SJSA1 (cell line): Measurements from ENCODE around the gene PIPOX. TPM values are rescaled to one million over a fixed set of nuclear protein-coding genes. Genes with fewer than 3 reads are reported as not detected.

ENCODE experiments used
- DNase-seq, 2 experiments: peaks; one replicate each; pipeline ENCODE4 v3.0.0-alpha.2; 2015 to 2020; ENCODE audit warnings: low spot score in 2 of 2, low read depth in 1 of 2
- H3K27ac ChIP-seq: fragments of 250-450 bp; sonication (Bioruptor Pico); 2 replicates; pipeline ENCODE4 v1.5.1; 2020; ENCODE audit warnings: mild to moderate bottlenecking, moderate library complexity
- H3K27me3 ChIP-seq: fragments of 250-450 bp; sonication (Bioruptor Pico); replicated peaks from 2 replicates; pipeline ENCODE4 v1.5.1; 2020; ENCODE audit warnings: mild to moderate bottlenecking, moderate library complexity
- H3K36me3 ChIP-seq: fragments of 250-450 bp; sonication (Bioruptor Pico); 2 replicates; pipeline ENCODE4 v1.5.1; 2020; ENCODE audit warnings: mild to moderate bottlenecking
- H3K4me1 ChIP-seq: fragments of 250-450 bp; sonication (Bioruptor Pico); replicated peaks from 2 replicates; pipeline ENCODE4 v1.6.1; 2021; ENCODE audit warnings: mild to moderate bottlenecking
- H3K4me3 ChIP-seq: fragments of 250-450 bp; sonication (Bioruptor Pico); 2 replicates; pipeline ENCODE4 v1.5.1; 2020; ENCODE audit warnings: mild to moderate bottlenecking
- H3K9me3 ChIP-seq: fragments of 250-450 bp; sonication (Bioruptor Pico); replicated peaks from 2 replicates; pipeline ENCODE4 v1.5.1; 2020; ENCODE audit warnings: mild to moderate bottlenecking
- total RNA-seq: library from RNA; depleted of rRNA; stranded (reverse); fragments of >200 nt; shearing (Covaris generic); gene quantifications from 2 replicates; pipeline ENCODE4 v1.2.3, GENCODE V29; 2014; rRNA removed

The PIPOX gene
- total RNA-seq, 1 experiment from 2014 or later, result 1.00 TPM

- peaks cover 21% of the 10 kb centered on the region for H3K36me3 ChIP-seq
- no peak overlapping the region for H3K27ac ChIP-seq
- H3K9me3 ChIP-seq, result no peaks in the 10 kb centered on the region
- no peak overlapping the region for H3K4me3 ChIP-seq
- no peak for DNase-seq
- H3K4me1 ChIP-seq, result no peaks in the 10 kb centered on the region
- H3K27me3 ChIP-seq, result no peaks in the 10 kb centered on the region
These were observed 50.3 kb downstream of the PIPOX start for GRCh38 chr17:29093090-29093871.

GRCh38 chr17:29094101-29094708 lies 51.3 kb downstream of the PIPOX start:
- Histone ChIP-seq H3K9me3 (no peaks in the 10 kb centered on the region), H3K27me3 (no peaks in the 10 kb centered on the region), H3K4me3 (no peak overlapping the region), H3K4me1 (no peaks in the 10 kb centered on the region), H3K27ac (no peak overlapping the region), H3K36me3 (peaks cover 21% of the 10 kb centered on the region)
- DNase-seq, result no peak

GRCh38 chr17:29095439-29095838 lies 52.5 kb downstream of the PIPOX start:
- no peak overlapping the region for H3K27ac ChIP-seq
- H3K4me1 ChIP-seq, result no peaks in the 10 kb centered on the region
- no peaks in the 10 kb centered on the region for H3K27me3 ChIP-seq
- no peak overlapping the region for H3K4me3 ChIP-seq
- H3K9me3 ChIP-seq, result no peaks in the 10 kb centered on the region
- DNase-seq, result no peak
- peaks cover 21% of the 10 kb centered on the region for H3K36me3 ChIP-seq

GRCh38 chr17:29096094-29096493 lies 53.2 kb downstream of the PIPOX start:
- no peaks in the 10 kb centered on the region for H3K4me1 ChIP-seq
- no peak overlapping the region for H3K27ac ChIP-seq
- peaks cover 21% of the 10 kb centered on the region for H3K36me3 ChIP-seq
- no peak for DNase-seq
- H3K9me3 ChIP-seq, result no peaks in the 10 kb centered on the region
- no peaks in the 10 kb centered on the region for H3K27me3 ChIP-seq
- H3K4me3 ChIP-seq, result no peak overlapping the region

GRCh38 chr17:29099527-29099926 lies 56.6 kb downstream of the PIPOX start:
- Histone ChIP-seq H3K9me3 (no peaks in the 10 kb centered on the region), H3K36me3 (peaks cover 10% of the 10 kb centered on the region), H3K4me1 (no peaks in the 10 kb centered on the region), H3K27ac (no peak overlapping the region), H3K27me3 (no peaks in the 10 kb centered on the region), H3K4me3 (no peak overlapping the region)
- no peak for DNase-seq

- H3K9me3 ChIP-seq, result no peaks in the 10 kb centered on the region
- no peak for DNase-seq
- H3K4me1 ChIP-seq, result no peaks in the 10 kb centered on the region
- no peak overlapping the region for H3K27ac ChIP-seq
- H3K36me3 ChIP-seq, result peaks cover 10% of the 10 kb centered on the region
- H3K27me3 ChIP-seq, result no peaks in the 10 kb centered on the region
- H3K4me3 ChIP-seq, result no peak overlapping the region
These were observed 57.4 kb downstream of the PIPOX start for GRCh38 chr17:29100296-29100695.

GRCh38 chr17:29102046-29102445 lies 59.1 kb downstream of the PIPOX start:
- DNase-seq, result no peak
- Histone ChIP-seq H3K36me3 (peaks cover 6% of the 10 kb centered on the region; the same call in 1 of the 2 replicates), H3K4me1 (no peaks in the 10 kb centered on the region), H3K27me3 (no peaks in the 10 kb centered on the region), H3K27ac (no peak overlapping the region), H3K4me3 (no peak overlapping the region), H3K9me3 (no peaks in the 10 kb centered on the region)

- Histone ChIP-seq H3K27me3 (no peaks in the 10 kb centered on the region), H3K36me3 (peaks cover 3% of the 10 kb centered on the region; the same call in 1 of the 2 replicates), H3K4me3 (no peak overlapping the region), H3K27ac (no peak overlapping the region), H3K9me3 (no peaks in the 10 kb centered on the region), H3K4me1 (no peaks in the 10 kb centered on the region)
- DNase-seq, result no peak
These were observed 59.8 kb downstream of the PIPOX start for GRCh38 chr17:29102741-29103181.

GRCh38 chr17:29103341-29103740 lies 60.4 kb downstream of the PIPOX start:
- Histone ChIP-seq H3K27ac (no peak overlapping the region), H3K9me3 (no peaks in the 10 kb centered on the region), H3K36me3 (no peaks in the 10 kb centered on the region; the same call in 1 of the 2 replicates), H3K27me3 (no peaks in the 10 kb centered on the region), H3K4me1 (no peaks in the 10 kb centered on the region), H3K4me3 (no peak overlapping the region)
- no peak for DNase-seq

Other genes starting within 250 kb of the PIPOX start
- gene FAM222B, start 200.4 kb upstream of the PIPOX start, total RNA-seq, result 5.0 and 5.2 TPM in 2 replicates
- 32.0 and 55.6 TPM in 2 replicates for gene ERAL1, start 188.1 kb upstream of the PIPOX start, total RNA-seq
- 13.4 and 18.3 TPM in 2 replicates for gene FLOT2, start 145.4 kb upstream of the PIPOX start, total RNA-seq
- 11.7 and 12.7 TPM in 2 replicates for gene DHRS13, start 140.1 kb upstream of the PIPOX start, total RNA-seq
- 16.7 and 28.5 TPM in 2 replicates for gene PHF12, start 91.6 kb upstream of the PIPOX start, total RNA-seq
- not detected in 2 replicates for gene SEZ6, start 37.1 kb upstream of the PIPOX start, total RNA-seq
- 13.4 and 43.5 TPM in 2 replicates for gene MYO18A, start 137.3 kb downstream of the PIPOX start, total RNA-seq
- gene CRYBA1, start 203.7 kb downstream of the PIPOX start, total RNA-seq, result not detected in 2 replicates